ENCODE results near the gene XRN2.
"Not testable (repeated sequence)": the region's sequence is repeated elsewhere in the genome, so short reads cannot be mapped to it uniquely, and the experiment has no call there.

The XRN2 gene

DNA sequence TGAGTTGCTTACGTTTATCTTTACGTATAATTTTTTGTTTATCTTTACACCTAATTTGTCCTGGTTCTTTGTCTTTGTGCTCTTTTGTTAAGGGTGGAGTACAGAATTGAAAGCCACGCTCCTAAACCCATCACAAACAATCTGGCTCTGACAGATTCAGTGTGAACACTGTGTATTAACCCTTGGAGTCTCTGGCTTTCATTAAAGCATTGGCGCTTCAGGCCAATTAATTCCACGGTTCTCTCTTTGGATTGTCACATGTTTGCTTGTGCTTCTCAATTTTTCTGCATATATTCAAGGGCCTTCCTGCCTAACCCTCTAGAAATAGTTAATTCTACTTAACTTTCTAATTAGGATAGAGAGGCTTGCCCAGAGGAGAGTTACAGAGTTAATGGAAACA, 55.6 kb downstream of the XRN2 start:
- TF ChIP-seq, protein P1, sequence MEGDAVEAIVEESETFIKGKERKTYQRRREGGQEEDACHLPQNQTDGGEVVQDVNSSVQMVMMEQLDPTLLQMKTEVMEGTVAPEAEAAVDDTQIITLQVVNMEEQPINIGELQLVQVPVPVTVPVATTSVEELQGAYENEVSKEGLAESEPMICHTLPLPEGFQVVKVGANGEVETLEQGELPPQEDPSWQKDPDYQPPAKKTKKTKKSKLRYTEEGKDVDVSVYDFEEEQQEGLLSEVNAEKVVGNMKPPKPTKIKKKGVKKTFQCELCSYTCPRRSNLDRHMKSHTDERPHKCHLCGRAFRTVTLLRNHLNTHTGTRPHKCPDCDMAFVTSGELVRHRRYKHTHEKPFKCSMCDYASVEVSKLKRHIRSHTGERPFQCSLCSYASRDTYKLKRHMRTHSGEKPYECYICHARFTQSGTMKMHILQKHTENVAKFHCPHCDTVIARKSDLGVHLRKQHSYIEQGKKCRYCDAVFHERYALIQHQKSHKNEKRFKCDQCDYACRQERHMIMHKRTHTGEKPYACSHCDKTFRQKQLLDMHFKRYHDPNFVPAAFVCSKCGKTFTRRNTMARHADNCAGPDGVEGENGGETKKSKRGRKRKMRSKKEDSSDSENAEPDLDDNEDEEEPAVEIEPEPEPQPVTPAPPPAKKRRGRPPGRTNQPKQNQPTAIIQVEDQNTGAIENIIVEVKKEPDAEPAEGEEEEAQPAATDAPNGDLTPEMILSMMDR (IDR thresholded peaks at IDR 0.05; ENCODE audit: insufficient read depth, missing control alignments), result no peak
- DNase-seq (ENCODE audit: insufficient read length, low spot score) (no peak), FAIRE-seq (no peak)

DNA sequence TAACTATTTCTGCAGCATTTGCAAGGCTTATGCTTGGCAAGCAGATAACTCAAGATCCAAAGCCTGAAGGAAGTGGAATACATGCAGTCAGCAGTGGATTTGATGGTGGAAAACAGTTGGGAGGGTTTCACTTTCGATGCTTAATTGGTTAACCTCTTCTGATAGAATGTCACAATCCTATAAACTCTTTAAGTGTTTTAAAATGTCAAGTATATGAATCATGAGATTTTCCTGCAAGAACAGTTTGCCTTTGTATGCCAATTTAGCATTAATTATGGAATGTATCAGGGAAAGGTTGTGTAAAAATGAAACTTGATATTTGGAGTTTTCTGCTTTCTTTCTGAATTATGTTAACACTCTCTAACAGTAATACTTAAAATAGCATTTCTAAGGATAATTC, 57.6 kb downstream of the XRN2 start:
- no peak for FAIRE-seq

GRCh38 chr20:21361266-21361665, 58.1 kb downstream of the XRN2 start:
- FAIRE-seq, result no peak
- TF ChIP-seq, protein P1 (IDR thresholded peaks at IDR 0.05; ENCODE audit: insufficient read depth, missing control alignments), result no peak

More for the DNA sequence above, 57.6 kb downstream of the XRN2 start:
- DNase-seq (ENCODE audit: insufficient read length, low spot score), result no peak
- TF ChIP-seq, protein P1 (IDR thresholded peaks at IDR 0.05; ENCODE audit: insufficient read depth, missing control alignments), result no peak

GRCh38 chr20:21364413-21364812, 61.3 kb downstream of the XRN2 start:
- TF ChIP-seq, protein P1 (IDR thresholded peaks at IDR 0.05; ENCODE audit: insufficient read depth, missing control alignments), result no peak
- FAIRE-seq, result no peak
- DNase-seq (ENCODE audit: insufficient read length, low spot score), result no peak

More at GRCh38 chr20:21361266-21361665, 58.1 kb downstream of the XRN2 start:
- no peak for DNase-seq (ENCODE audit: insufficient read length, low spot score)

GRCh38 chr20:21365771-21366170, 62.6 kb downstream of the XRN2 start:
- no peak for DNase-seq (ENCODE audit: insufficient read length, low spot score)
- FAIRE-seq, result no peak
- TF ChIP-seq, protein P1 (IDR thresholded peaks at IDR 0.05; ENCODE audit: insufficient read depth, missing control alignments), result no peak

GRCh38 chr20:21366273-21366672, 63.1 kb downstream of the XRN2 start:
- not testable (repeated sequence) for DNase-seq (ENCODE audit: insufficient read length, low spot score); FAIRE-seq

DNA sequence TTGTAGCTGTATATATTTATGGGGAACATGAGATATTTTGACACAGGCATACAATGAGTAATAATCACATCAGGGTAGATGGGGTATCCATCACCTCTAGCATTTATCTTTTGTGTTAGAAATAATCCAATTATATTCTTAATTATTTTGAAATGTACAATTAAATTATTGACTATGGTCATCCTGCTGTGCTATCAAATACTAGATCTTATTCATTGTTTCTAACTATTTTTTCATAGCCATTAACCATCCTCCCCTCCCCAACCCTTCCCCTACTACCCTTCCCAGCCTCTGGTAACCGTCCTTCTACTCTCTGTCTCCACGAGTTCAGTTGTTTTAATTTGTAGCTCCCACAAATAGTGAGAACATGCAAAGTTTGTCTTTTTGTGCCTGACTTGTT, 65.7 kb downstream of the XRN2 start:
- TF ChIP-seq, protein P1 (IDR thresholded peaks at IDR 0.05; ENCODE audit: insufficient read depth, missing control alignments), result no peak
- FAIRE-seq (no peak), DNase-seq (ENCODE audit: insufficient read length, low spot score) (no peak)

- no peak for DNase-seq (ENCODE audit: insufficient read length, low spot score)
- TF ChIP-seq, protein P1 (IDR thresholded peaks at IDR 0.05; ENCODE audit: insufficient read depth, missing control alignments), result no peak
- no peak for FAIRE-seq
Observed at GRCh38 chr20:21371193-21371592, 68.1 kb downstream of the XRN2 start.
